ENCODE measurements around the gene UGGT2. TPM values are rescaled to one million over a fixed set of nuclear protein-coding genes. Genes with fewer than 3 reads are reported as not detected.

UGGT2 gene
- total RNA-seq, 2 donors from 2014 or later: 17.3 to 25.6 TPM

- no peak for DNase-seq (ENCODE audit: low spot score)
- no peak overlapping the region for H3K4me3 ChIP-seq
- no peak overlapping the region for H3K27ac ChIP-seq
- no peaks in the 10 kb centered on the region for H3K27me3 ChIP-seq
- no peaks in the 10 kb centered on the region for H3K36me3 ChIP-seq
- H3K9me3 ChIP-seq: no peaks in the 10 kb centered on the region
- TF ChIP-seq, protein P1, sequence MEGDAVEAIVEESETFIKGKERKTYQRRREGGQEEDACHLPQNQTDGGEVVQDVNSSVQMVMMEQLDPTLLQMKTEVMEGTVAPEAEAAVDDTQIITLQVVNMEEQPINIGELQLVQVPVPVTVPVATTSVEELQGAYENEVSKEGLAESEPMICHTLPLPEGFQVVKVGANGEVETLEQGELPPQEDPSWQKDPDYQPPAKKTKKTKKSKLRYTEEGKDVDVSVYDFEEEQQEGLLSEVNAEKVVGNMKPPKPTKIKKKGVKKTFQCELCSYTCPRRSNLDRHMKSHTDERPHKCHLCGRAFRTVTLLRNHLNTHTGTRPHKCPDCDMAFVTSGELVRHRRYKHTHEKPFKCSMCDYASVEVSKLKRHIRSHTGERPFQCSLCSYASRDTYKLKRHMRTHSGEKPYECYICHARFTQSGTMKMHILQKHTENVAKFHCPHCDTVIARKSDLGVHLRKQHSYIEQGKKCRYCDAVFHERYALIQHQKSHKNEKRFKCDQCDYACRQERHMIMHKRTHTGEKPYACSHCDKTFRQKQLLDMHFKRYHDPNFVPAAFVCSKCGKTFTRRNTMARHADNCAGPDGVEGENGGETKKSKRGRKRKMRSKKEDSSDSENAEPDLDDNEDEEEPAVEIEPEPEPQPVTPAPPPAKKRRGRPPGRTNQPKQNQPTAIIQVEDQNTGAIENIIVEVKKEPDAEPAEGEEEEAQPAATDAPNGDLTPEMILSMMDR (IDR thresholded peaks at IDR 0.05): no peak
- H3K4me1 ChIP-seq: no peaks in the 10 kb centered on the region
These were observed 132.7 kb downstream of the UGGT2 start for GRCh38 chr13:95920485-95920884.

- Histone ChIP-seq H3K36me3 (no peaks in the 10 kb centered on the region), H3K27ac (no peak overlapping the region), H3K9me3 (peaks cover 0 to under 1% of the 10 kb centered on the region in 2 donors), H3K4me3 (no peak overlapping the region), H3K27me3 (no peaks in the 10 kb centered on the region), H3K4me1 (no peaks in the 10 kb centered on the region)
- TF ChIP-seq, protein P1 (IDR thresholded peaks at IDR 0.05): no peak
- DNase-seq (ENCODE audit: low spot score): no peak
These were observed 134.3 kb downstream of the UGGT2 start for GRCh38 chr13:95918860-95919259.

DNA sequence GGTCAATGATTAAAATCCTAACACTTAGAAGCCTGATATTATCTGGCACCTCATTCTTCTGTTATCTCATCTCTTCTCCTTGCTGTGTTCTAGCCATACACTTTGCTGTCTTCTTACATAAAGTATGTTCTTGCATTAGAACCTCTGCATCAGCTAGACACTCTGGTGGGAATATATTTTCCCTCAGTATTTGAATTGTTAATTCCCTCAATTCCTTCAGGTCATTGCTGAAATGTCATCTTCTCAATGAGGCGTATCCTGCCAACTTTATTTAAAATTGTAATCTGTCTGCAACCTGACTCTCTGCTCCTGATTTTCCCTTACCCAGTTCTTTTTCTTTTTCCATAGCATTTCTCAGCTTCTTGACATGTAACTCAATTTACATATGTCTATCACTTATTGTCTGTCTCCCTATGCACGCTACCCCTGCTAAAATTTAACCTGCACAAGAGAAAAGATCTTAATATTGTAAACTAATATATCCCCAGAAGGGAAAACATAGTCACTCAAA lies 138.2 kb downstream of the UGGT2 start:
- Histone ChIP-seq H3K27ac (no peak overlapping the region), H3K36me3 (no peaks in the 10 kb centered on the region), H3K4me1 (no peaks in the 10 kb centered on the region), H3K9me3 (peaks cover 0 to 11% of the 10 kb centered on the region in 2 donors), H3K4me3 (no peak overlapping the region), H3K27me3 (no peaks in the 10 kb centered on the region)
- no peak for DNase-seq (ENCODE audit: low spot score)
- TF ChIP-seq, protein P1 (IDR thresholded peaks at IDR 0.05): no peak

DNA sequence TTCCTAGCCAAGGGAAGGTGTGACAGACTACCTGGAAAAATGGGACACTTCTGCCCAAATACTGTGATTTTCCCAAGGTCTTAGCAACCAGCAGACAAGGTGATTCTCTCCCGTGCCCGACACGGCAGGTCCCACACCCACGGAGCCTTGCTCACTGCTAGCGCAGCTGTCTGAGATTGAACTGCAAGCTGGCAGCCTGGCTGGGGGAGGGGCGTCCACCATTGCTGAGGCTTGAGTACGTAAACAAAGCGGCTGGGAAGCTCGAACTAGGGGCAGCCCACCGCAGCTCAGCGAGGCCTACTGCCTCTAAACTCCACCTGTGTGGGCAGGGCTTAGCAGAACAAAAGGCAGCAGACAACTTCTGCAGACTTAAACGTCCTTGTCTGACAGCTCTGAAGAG lies 146.2 kb downstream of the UGGT2 start:
- Histone ChIP-seq H3K4me1 (no peaks in the 10 kb centered on the region), H3K27me3 (no peaks in the 10 kb centered on the region), H3K36me3 (peaks cover 7% of the 10 kb centered on the region), H3K27ac (no peak overlapping the region), H3K4me3 (no peak overlapping the region), H3K9me3 (peaks cover 0 to 5% of the 10 kb centered on the region in 2 donors)
- DNase-seq (ENCODE audit: low spot score): no peak
- TF ChIP-seq, protein P1 (IDR thresholded peaks at IDR 0.05): no peak

DNA sequence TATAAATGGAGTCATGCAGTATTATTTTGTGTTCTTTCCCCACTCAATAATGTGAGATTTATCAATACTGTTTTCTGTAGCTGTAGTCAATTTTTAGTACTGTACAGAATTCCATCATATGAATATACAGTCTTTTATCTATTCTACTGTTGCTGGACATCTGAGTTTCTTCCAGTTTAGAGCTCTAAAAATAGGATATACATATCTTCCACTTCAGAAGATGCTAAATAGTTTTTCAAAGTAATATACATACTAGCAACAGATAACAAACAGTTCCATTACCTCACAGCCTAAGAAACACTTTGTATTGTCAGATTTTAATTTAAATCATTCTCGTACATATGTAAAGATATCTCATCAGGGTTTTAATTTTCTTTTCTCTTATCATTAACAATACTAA lies 149.6 kb downstream of the UGGT2 start:
- no peaks in the 10 kb centered on the region for H3K27me3 ChIP-seq
- no peaks in the 10 kb centered on the region for H3K4me1 ChIP-seq
- H3K4me3 ChIP-seq: no peak overlapping the region
- H3K36me3 ChIP-seq: peaks cover 7% of the 10 kb centered on the region
- peaks cover 0 to 5% of the 10 kb centered on the region in 2 donors for H3K9me3 ChIP-seq
- TF ChIP-seq, protein P1 (IDR thresholded peaks at IDR 0.05): no peak
- H3K27ac ChIP-seq: no peak overlapping the region
- no peak for DNase-seq (ENCODE audit: low spot score)

DNA sequence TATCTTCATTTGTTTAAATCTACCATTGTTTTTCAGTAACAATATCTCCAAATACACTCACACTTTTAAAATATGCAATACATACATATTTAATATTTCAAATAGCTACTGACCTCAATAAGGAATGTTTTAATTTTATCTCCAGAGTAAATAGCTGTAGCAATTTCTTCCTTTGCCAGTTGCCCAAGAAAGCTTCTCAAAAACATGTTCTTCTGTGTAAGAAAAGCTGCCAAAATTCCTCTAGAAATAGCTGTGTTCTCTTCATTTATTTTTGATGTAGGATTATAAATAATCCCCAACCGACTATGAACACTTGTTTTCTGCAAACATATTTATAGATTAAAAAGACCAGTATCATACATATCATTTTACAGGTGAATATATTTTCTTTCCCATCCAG lies 150.5 kb downstream of the UGGT2 start:
- peaks cover 0 to 5% of the 10 kb centered on the region in 2 donors for H3K9me3 ChIP-seq
- H3K4me1 ChIP-seq: no peaks in the 10 kb centered on the region
- no peaks in the 10 kb centered on the region for H3K27me3 ChIP-seq
- no peak overlapping the region for H3K4me3 ChIP-seq
- H3K36me3 ChIP-seq: peaks cover 7% of the 10 kb centered on the region
- no peak for DNase-seq (ENCODE audit: low spot score)
- TF ChIP-seq, protein P1 (IDR thresholded peaks at IDR 0.05): no peak
- no peak overlapping the region for H3K27ac ChIP-seq

Measured in right atrium auricular region (tissue), 2 donors.